GM10266 (cell line): ENCODE results near the gene DNAH8.
"Not testable (repeated sequence)": the region's sequence is repeated elsewhere in the genome, so short reads cannot be mapped to it uniquely, and the experiment has no call there.

Experiments
- DNase-seq: peaks from one replicate; pipeline ENCODE4 v3.0.0; 2012; ENCODE audit errors: extremely low spot score
- TF ChIP-seq, protein P1 (sequence below): IDR thresholded peaks from 2 replicates; pipeline ENCODE4 v1.5.1; 2012; ENCODE audit warnings: mild to moderate bottlenecking, low read depth; ENCODE audit not compliant: control insufficient read depth, insufficient read depth; ENCODE audit errors: missing control alignments

DNAH8 gene

DNA sequence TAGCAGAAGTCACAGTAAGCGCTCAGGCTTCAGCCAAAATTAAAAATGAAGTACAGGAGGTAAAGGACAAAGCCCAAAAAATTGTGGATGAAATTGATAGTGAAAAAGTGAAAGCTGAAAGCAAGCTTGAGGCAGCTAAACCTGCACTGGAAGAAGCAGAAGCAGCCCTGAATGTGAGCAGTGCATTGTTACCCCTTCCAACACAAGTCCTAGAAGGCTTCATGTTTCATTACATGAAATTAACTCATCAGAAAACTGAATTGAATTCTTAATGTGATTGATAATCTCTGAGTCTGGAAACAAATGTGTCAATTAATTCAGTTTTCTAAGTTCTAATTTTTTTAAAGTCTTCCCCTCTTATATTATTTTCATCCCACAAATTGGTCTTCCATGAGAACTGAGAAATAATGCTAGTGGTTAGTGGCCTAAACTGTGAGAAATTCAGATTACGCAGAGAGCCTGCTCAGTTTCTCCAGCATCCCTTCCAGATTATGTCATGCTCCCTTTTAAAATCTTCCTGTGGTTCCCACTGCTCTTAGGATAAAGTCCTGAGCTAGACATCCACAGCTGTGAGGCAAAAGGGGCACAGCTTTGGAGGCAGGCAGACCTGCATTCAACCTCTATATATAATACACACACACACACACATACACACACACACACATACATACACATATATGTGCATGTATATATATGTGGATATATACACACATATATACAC is 200.3 kb downstream of the DNAH8 start:
- DNase-seq = no peak
- TF ChIP-seq, protein P1, sequence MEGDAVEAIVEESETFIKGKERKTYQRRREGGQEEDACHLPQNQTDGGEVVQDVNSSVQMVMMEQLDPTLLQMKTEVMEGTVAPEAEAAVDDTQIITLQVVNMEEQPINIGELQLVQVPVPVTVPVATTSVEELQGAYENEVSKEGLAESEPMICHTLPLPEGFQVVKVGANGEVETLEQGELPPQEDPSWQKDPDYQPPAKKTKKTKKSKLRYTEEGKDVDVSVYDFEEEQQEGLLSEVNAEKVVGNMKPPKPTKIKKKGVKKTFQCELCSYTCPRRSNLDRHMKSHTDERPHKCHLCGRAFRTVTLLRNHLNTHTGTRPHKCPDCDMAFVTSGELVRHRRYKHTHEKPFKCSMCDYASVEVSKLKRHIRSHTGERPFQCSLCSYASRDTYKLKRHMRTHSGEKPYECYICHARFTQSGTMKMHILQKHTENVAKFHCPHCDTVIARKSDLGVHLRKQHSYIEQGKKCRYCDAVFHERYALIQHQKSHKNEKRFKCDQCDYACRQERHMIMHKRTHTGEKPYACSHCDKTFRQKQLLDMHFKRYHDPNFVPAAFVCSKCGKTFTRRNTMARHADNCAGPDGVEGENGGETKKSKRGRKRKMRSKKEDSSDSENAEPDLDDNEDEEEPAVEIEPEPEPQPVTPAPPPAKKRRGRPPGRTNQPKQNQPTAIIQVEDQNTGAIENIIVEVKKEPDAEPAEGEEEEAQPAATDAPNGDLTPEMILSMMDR = no peak

DNA sequence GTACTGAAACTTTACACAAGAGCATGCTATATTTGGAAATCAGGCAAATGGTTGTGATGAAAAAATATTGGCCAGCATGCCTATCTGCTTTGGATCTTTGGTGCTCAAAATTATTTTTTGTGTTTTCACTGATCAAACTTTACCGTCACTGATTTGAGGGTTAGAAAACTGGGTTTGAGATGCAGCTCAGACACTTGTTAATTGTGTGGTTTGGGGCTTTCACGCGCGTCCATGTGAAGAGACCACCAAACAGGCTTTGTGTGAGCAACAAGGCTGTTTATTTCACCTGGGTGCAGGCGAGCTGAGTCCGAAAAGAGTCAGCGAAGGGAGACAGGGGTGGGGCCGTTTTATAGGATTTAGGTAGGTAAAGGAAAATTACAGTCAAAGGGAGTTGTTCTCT is 206.4 kb downstream of the DNAH8 start:
- DNase-seq = not testable (repeated sequence)

DNA sequence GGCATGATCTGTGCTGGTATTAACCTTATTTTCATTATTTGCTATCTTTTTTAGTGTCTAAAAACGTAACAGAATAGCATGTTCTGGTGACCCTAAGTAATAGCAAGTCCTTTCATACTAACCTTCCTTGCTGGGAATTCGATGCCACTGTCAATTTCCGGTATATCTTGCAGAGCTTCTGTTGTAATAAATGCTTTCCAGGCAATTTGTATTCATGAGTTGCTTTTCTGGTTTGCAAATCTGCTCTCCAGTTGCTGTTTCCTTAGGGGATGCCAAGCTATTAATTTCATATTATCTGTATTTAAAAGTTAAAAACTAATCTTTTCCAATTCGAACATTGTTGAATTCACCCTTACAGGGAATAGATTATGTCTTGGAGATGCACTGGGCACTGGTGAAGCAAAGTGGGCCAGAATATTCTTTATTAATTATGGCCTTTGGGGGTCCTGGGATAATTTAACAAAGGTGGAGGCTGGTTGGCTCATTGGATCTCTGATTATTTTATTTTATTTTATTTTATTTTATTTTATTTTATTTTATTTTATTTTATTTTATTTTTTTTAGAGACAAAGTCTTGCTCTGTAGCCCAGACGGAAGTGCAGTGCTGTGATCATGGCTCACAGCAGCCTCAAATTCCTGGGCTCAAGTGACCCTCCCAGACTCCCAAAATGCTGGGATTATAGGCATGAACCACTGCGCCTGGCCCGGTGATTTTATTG is 209.8 kb downstream of the DNAH8 start:
- TF ChIP-seq, protein P1 = no peak
- DNase-seq = no peak

DNA sequence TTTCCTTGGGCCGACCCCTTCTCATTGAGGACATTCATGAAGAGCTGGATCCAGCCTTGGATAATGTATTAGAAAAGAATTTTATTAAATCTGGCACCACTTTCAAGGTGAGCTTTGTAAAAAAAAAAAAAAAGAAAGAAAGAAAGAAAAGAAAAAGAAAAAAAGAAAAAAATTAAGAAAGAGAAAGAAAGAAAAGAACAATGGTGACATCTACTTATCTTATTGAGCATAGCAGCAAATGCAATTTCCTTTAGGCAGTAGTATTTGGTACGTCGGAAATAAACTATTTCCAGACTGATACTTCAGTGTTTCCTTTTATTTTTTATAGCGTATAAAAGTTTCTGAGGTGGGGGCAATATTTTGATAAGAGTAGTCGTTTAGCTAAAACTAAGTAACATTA is 214.4 kb downstream of the DNAH8 start:
- no peak for DNase-seq
- TF ChIP-seq, protein P1 = no peak

DNA sequence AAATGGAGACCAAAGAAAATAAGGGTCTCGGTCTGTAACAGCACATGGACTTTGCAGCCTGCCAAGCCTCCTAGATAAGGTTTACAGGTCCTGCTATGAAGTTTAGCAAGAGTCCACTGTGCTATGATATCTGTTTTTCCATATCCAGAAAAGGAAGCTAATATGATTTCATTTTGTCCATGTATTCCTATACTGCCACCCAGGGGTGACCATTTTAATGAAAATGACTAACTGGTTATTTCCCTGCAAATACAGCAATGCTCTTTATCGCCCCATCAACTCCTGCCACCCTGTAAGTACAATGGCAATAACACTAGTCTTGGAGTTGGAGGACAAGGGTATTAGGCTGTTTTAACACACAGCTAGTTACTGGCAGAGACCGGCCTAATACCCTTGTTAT is 218.3 kb downstream of the DNAH8 start:
- TF ChIP-seq, protein P1 = no peak
- no peak for DNase-seq

DNA sequence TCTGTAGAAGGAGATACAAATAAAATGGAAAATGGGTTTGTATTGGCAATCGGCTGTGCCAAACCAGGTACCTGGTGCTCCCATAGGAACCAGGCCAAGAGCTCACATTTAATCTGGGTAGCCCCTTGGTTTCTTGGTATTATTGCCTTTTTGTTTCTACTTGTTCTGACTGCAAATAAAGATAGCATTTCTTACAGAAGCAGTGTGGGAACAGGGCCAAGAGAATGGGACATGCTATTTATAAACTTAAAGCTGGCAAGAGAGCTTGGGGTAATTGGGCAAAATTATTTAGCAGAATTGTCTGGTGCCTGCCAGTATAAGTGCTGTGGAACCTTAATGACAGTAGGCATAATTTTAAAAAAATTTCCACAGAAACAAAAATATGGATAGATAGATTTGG is 219.9 kb downstream of the DNAH8 start:
- TF ChIP-seq, protein P1 = no peak

DNA sequence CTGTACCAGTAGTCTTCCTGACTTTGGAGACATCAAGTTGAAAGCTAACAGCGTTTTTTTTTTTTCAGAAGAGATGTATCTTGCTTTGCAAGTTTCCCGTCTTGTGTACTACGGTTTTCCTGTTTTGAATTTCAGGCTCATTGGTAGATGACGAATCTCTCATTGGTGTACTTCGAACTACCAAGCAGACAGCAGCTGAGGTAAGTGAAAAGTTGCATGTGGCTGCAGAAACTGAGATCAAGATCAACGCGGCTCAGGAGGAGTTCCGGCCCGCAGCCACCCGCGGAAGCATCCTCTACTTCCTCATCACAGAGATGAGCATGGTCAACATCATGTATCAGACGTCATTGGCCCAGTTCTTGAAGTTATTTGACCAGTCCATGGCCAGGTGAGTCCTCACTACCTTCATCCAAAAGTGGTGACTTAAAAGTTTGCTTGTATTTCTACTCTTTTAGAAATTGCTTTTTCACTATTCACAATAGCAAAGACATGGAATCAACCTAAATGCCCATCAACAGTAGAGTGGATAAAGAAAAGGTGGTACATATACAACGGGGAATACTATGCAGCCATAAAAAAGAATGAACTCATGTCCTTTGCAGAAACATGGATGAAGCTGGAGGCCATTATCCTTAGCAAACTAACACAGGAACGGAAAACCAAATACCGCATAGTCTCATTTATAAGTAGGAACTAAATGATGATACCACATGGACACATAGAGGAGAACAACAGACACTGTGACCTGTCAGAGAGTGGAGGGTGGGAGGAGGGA is 222.9 kb downstream of the DNAH8 start:
- no peak for DNase-seq

More for the DNA sequence above, 219.9 kb downstream of the DNAH8 start:
- DNase-seq = no peak

More for the DNA sequence above, 222.9 kb downstream of the DNAH8 start:
- TF ChIP-seq, protein P1 = no peak
